Activated gamma-delta T cell (primary cell): ENCODE results near the gene PAX8.
"Not testable (repeated sequence)": the region's sequence is repeated elsewhere in the genome, so short reads cannot be mapped to it uniquely, and the experiment has no call there.

ENCODE experiments used
- DNase-seq: peaks from one replicate; lab custom pipeline; 2025; lab: John Stamatoyannopoulos, UW

The PAX8 gene

DNA sequence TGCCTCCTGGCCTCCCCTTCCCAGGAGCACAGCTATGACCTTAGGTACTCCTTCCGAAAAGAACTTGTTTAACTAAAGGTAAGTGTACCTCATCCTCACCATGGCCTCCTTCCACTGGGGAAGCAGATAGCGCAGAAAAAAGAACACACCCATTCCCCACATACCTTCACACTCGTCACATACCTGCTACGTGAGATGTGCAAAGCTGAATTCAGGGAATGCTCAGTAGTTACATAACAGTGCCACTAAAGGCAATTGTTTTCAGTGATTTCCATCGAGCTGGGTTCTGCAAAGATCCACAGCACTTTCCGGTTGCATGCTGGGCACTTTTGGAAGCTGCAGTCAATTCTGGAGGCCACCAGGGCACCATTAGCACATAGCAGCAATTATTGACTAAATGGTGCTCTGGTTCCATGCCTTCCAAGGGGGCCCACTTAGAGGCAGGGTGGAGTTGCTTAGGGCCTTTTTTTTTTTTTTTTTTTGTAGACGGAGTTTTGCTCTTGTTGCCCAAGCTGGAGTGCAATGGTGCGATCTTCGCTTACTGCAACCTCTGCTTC lies 41.0 kb downstream of the PAX8 start:
- DNase-seq = no peak

DNA sequence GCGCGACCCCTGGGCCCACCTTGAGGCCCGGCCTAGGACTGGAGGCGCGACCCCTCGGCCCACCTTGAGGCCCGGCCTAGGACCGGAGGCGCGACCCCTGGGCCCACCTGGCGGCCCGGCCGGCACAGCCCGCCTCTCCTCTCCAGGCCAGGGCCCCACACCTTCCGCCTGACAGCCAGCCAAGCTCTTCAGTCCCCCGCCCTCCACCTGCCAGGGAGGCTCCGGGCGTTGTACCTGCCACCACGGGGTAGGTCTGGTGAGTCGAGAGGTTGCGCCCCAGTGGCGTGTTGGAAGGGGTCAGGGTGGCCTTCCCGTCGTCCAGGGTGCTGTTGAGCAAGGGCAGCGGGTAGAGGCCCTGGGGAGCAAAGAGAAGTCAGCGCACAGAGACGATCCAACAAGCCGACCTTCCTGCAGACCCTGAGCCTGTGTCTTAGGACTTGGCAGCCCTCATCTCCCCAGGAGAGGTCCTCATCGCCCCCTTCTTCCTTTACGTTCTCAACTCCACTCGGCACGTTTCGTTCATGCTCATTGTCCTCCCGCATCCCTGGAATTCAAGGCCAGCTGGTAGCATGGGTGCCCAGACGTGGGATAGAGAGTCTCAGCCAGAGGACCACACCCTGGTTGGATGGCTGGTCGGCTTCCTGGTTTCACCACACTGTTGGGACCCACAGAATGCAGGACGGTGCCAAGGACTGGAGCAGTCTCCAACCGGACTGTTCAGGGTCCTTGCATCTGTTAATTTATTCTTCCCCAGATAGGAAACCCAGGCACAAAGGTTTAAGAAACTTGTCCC lies 42.2 kb downstream of the PAX8 start:
- no peak for DNase-seq

DNA sequence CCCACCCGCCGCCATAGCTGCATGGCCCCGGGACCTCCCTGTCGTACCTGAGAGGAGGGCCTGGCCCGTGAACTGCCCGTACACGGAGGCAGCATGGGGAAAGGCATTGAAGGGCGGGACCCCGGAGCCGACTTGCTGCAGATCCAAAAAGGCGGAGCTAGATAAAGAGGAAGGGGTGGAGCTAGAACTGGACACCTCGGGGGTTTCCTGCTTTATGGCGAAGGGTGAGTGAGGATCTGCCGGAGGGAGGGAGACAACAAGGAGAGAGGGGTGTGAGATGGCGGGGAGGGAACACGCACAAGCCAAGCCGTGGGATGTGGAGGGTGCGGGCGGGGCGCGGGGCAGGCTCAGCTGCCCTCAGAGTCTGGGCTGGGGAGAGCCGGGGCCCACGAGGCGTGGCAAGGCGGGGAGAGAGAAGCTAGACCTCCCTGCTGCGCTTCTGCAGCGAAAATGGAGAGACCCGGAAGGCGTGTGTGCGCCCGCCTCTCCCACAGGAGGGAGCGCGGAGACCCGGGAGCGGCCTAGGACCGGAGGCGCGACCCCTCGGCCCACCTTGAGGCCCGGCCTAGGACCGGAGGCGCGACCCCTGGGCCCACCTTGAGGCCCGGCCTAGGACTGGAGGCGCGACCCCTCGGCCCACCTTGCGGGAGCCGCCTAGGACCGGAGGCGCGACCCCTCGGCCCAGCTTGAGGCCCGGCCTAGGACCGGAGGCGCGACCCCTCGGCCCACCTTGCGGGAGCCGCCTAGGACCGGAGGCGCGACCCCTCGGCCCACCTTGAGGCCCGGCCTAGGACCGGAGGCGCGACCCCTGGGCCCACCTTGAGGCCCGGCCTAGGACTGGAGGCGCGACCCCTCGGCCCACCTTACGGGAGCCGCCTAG lies 43.1 kb downstream of the PAX8 start:
- not testable (repeated sequence) for DNase-seq

DNA sequence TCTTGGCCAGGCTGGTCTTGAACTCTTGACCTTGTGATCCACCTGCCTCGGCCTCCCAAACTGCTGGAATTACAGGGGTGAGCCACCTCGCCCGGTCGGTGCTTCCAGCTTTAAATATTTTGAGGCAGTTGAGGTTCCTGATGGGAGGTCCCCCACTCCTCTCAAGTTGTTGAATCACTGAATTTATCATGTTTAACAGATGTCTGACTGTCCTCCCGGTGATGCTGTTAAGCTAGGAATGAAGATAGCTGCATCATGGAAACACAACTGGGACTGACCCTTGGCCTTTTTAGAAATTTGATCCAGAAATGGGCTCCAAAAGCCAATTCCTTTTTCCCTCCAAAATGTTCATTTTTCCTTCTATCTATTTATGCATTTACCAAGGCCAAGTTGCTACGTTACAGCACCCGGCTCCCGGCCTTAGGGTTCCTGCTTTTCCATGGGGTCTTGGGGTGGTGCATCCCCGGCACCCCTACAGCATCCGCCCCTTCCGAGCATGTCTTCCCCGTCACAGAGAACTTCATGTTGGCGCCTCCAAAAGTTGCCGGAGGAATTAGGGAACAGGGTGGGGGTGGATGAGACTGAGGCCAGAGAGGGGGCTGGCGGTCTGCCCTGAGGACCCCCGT lies 43.9 kb downstream of the PAX8 start:
- DNase-seq = no peak

DNA sequence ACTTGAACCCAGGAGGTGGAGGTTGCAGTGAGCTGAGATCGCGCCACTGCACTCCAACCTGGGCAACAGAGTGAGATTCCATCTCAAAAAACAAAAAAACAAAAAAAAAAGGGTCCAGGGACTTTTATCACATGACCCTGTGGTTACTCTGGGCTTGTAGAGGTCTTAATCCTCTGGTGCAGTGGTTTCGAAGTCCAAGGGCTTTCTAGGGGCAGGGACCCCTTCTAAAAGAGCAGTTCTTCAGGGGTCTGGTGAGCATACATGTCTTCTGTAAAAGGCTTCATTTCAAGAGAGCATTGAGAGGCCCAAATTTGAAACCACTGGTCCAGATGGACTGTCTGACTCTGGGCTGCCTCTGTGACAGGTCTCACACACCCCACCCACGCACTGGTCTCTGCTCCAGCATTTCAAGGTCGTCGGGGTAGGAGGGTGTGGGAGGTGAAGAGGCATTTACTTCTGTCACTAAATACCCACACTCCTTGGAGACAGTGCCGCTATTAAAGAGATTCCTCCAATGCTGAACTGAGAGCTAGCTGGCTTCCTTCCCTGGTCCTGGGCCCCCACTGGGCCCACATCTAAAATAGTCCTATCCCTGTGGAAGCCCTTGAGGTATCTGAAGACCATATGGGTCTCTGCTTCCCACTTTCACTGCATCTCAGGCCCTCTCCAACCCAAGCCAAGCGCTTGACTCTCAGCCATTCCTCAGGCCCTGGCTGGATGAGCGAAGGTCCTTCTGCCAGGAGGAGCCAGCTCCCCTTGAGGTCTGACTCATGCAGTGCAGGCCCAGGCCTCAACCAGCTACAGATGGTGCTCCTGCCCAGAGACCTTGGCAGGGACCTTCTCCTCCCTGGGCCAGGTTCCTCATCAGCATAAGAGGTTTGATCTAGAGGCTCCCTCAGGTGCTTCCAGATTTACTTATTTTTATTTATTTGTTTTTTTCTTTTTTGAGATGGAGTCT lies 44.8 kb downstream of the PAX8 start:
- DNase-seq = no peak

DNA sequence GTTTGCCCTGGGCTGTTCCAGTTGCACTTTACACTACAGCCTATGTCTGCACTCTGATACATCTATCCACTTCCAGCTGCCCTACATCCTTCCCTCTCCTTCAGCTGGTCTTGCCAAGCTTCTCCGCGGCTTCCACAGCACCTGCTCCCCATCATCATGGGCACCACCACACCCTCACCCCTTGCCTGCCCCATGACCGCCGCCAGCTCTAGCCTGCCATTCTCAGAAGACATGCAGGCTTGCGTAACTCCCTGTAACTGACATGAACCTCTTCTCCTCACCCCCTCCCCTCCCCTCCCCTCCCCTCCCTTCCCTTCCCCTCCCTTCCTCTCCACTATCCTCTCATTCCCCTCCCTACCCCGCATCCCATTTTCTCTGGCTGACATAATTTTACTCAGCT lies 46.0 kb downstream of the PAX8 start:
- no peak for DNase-seq

DNA sequence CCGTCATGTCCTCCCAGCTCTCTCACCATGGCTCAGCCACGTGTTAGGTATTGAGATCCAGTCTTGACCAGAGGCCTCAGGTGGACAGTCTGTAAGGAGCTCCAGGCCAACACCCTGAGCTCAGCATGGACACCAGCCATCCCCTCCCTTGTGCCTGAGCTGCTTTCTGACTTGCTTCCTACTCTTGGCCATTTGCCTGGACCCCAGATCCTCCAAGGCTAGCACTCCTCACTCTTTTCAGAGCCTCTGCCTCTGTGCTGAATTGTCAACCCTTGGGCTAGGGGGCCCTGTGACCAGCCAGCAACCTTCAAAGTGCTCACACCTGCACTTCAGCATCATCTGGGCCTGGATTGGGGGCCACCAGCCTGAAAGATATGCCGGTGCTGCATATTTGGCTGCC lies 46.6 kb downstream of the PAX8 start:
- no peak for DNase-seq

DNA sequence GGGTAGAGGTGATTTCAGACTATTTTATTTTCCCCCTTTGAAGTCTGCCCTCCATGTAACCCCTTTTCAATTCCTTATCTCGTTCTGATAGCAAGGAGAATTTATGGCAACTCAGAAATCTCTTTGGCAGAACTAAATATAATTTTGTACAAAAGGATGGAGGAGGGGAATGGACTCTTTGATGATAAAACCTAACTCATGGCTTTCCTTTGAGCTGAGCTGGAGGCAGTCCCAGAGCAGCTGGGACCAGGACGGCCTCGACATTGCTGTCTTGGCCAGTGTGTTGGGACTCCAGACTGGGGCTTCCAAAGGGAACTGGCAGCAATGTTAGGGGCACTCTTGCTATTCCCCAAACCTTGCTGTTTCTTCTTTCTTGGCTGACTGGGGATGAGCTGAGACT lies 47.7 kb downstream of the PAX8 start:
- DNase-seq = no peak

DNA sequence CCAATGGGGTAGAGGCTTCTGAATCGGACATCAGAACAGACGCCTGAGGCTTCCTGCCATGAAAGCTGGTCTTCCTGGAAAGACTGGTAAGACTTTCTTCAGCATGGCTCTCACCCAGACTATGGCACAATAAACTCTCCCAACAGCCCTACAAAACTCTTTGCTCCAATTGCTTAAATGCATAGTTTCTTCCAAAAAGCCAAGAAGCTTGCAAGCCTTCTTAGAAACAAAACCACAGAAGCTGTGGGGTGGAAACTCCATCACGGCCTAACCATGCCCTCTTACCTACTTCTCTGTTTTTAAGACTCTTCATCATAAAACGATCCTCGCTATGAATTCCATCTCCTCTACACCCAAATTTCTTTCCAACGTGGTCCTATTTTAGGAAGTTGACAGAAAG lies 48.2 kb downstream of the PAX8 start:
- DNase-seq = no peak

DNA sequence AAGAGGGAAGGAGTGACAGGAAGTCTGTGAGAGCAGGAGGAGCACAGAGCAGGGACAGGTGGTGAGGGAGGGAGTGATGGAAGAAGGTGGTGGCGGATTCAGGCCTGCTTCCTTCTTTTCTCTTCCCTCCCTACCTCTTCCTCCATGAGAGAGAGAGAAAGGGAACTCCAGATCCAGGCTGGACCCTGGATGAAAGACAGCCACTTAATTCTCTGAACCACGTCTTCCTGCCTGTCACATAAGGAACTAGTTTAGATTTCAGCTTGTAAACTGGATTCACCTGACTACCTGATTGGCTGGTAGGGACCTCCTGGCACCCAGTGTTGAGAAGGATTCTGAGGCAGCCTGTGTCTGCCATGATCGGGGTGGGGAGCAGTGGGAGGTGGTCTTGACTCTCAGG lies 48.9 kb downstream of the PAX8 start:
- no peak for DNase-seq

DNA sequence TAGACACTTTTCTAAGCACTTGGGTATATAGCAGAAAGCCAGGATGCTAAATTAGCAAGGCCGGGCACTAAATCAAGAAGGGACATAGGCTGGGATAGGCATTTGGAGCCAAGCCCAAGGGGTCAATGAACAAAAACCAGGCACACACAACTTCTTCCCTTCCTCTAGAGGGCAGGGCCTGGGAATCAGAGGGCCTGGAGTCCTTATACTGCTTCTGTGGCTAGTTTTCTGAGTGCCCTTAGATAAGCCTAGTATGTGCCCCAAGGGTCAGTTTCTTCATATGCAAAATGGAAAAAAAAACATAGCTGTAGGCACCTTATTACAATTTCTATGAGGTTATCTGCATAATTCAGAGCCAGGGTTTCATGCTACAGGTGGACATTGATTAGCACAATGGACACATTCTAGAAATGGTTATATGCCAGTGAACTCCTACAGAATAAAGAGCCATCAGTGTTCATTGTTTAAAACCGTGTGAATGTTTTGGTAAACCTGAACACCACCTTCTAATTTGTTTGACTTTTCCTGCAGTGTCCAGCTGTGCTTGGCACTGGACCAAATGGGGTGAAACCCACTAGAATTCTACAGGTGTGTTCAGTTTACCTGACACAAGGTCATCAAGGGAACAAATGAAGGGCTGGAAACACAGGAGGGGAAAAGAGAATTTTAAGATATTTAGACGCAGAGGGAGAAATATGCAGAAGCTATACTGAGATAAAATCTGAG lies 49.6 kb downstream of the PAX8 start:
- no peak for DNase-seq

DNA sequence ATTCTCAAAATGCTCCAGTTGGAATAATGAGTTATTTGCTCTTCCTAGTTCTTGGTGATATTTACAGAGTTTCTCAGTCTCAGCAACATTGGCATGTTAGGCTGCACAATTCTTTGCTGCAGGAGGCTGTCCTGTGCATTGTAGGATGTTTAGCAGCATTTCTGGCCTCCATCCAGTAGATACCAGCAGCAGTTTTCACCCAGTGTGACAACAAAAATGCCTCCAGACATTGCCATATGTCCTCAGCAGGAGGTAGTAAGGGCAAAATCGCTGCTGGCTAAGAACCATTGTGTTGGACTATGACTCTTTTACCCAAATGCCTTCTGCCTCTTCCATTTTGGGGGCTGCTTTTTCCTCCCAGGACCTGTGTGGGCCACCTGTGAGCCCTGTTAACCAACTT lies 50.4 kb downstream of the PAX8 start:
- DNase-seq = no peak

DNA sequence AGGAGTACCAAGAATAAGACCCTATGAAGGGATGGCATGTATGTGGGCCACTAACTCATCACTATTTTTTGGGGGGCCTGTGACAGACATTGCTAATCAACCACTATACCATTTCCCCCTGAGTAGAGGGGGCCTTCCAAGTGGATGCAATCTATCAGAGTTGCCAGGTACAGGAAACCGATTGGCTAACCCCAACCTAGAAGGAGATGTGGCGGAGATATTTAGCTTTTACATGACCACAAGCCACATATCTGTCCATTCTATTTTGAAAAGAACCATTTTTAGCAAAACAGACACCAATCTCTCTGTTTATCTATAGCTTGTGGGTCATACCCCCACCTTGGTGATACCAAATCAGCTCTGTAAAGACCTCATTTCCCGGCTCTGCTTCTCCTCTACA lies 51.0 kb downstream of the PAX8 start:
- DNase-seq = no peak

DNA sequence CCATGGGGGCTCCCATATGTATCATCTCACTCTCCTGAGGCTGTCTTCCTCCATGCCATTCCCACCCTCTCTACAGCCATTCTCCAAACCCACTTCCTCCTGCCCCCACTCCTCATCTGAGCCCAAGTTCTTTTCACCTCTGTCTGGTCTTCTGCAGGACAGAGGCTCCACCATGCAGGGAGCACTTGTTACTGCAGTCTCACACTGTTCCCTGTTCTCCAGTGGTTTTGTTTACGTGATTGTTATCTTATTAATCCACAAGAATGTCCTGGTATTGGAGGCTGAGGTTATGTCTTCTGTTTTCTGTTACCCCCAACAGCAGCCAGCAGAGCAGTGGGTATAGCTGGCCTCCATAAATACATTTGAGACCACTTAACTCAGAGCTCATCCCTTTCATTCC lies 51.4 kb downstream of the PAX8 start:
- DNase-seq = no peak

DNA sequence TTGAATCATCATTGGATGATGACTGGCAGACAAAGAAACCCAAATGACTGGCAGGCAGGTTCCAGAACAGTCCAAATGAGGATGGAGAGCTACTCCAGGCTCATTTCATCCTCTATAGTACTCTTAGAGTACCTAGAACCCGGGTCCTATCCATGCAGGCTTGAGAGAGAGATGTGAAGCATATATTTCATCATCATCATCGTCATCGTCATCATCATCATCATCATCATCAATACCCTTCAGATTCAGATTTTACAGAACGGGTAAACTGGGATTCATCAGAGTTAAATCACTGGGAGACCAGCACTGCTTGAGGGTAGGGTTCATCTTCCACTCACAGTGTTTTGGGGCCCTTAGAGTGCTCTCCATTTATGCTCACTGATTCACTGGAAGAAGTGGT lies 52.3 kb downstream of the PAX8 start:
- DNase-seq = no peak

DNA sequence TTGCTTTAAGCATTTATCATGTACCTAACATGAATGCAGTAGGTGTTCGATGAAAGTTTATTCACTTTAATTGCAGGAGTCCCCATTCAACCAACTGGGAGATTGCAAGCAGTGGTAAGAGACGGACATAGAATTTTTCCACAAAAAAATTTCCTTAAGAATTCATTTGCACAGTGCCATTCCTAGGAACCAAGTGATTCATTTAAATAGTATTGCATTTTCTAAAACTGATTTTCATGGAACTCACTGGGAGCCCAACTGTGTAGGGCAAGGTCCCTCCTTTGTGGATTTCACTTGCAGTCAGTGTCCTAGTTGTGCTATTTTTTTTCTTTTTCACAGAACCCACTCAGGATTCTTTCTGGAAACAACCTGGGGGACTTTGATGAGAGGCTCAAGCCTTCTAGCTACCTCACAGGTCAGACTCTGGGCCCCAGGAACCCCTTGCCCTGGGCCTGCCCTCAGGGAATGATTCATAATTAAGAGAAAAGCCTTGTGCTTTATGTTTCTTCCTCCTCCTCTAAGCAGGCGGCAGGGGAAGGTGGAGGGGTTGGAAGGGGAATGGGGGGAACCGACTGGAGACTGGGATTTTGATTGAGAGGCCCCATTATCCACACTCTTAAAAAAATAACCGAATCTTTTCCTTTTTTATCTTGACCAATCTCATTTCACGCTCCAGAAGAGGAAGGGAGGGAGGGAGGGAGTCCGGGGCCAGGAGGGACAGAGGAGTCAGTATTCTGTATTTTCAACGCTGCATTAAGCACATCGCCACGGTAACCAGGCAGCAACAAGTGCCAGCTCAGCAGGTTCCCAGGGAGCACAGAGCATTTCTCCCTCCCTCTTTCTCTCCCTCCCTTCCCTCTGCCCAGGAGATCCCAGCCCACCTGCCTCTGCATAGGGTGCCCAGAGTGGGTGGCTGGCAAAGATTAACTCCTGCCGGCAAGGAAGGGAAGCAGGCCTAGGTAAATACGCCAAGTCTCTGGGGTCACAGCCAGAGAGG lies 53.2 kb downstream of the PAX8 start:
- no peak for DNase-seq

DNA sequence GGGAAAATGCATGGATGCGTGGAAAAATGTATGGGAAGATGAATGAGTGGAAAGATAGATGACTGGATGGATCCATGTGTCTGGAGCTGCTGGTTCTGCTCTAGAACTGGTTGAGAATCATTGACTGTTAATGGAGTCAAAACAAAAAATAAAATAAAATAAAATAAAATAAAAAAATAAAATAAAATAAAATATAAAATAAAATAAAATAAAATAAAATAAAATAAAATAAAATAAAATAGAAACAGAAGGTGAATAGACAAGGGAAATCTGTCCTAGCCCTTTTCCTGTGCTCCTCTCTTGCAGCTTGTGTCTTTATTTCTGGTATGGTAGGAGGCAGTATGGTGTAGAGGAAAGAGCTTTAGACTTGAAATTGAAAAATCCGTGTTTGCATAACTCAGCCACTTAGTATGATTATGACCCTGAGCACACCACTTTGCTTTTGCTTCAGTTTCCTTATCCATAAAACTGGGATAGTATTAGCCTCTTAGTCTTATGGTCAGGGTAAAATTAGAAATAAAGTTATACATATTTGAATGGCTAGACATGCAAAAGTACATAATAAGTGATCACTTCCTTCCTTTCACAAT lies 54.0 kb downstream of the PAX8 start:
- no peak for DNase-seq

DNA sequence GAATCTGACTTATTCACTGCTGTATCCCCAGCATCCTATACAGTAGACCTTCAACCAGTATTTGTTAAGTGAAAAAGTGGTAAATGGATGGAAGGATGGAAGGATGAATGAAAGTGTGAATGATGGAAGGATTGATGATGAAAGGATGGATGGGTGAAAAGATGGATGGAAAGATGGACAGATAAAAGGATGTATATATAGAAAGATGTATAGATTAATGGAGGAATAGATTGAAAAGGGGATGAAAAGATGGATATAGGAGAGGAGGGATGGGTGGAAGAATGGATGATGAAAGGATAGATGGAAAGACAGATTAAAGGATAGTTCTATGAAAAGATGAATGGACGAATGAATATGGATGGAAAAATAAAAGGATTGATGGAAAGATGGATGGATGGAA lies 54.9 kb downstream of the PAX8 start:
- DNase-seq = no peak

DNA sequence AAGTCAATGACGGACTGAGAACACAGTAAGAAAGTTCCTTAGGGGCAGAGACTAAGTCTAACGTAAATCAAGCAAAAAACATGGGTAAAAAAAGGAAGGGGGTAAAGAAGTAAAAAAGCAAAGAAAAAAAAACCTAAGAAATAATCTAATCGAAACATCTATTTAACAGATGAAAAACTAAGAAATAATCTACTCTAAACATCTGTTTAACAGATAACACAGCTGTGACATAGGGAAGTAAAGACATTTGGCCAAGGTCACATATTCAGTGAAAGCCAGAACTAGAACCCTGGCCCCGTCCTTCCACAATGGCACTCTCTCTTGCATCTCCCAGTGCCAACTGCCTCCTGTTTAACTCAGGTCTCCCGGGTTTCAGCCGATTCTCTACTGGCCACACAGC lies 56.9 kb downstream of the PAX8 start:
- no peak for DNase-seq
